Ovary (tissue), 9 donors: Measurements from ENCODE around the gene ZMIZ1. TPM values are rescaled to one million over a fixed set of nuclear protein-coding genes. Genes with fewer than 3 reads are reported as not detected.

ENCODE experiments used
- DNase-seq, 5 donors: peaks; one replicate each; pipeline ENCODE4 v3.0.0-alpha.2; 2019 to 2020
- H3K27ac ChIP-seq, 2 donors: fragments of 200-600 bp; one replicate each; pipeline versions ENCODE4 v1.5.1 to v1.8.0; 2019 to 2022
- H3K27me3 ChIP-seq: fragments of 200-600 bp; one replicate; pipeline ENCODE4 v1.8.0; 2022
- H3K36me3 ChIP-seq: fragments of 200-600 bp; sonication (generic); one replicate; pipeline ENCODE4 v1.5.1; 2019
- H3K4me1 ChIP-seq: one replicate; pipeline ENCODE4 v1.8.1; 2013; ENCODE audit warnings: mild to moderate bottlenecking, moderate library complexity; ENCODE audit not compliant: insufficient read depth
- H3K4me3 ChIP-seq: fragments of 200-600 bp; sonication (generic); one replicate; pipeline ENCODE4 v1.5.1; 2017
- H3K9me3 ChIP-seq, 2 donors: fragments of 200-600 bp in 1 of 2; sonication (generic) in 1 of 2; one replicate each; pipeline versions ENCODE4 v1.5.1 to v1.8.1; 2013 to 2019; ENCODE audit warnings: mild to moderate bottlenecking in 1 of 2, moderate library complexity in 1 of 2
- EP300 ChIP-seq: sonication (generic); formaldehyde crosslinking; IDR thresholded peaks from one replicate; pipeline ENCODE4 v1.6.1; 2017; ENCODE audit warnings: antibody characterized with exemption
- POLR2A ChIP-seq: fragments of 450-650 bp; IDR thresholded peaks from one replicate; pipeline ENCODE4 v1.6.1; 2017; ENCODE audit warnings: antibody characterized with exemption, mild to moderate bottlenecking, moderate library complexity
- WGBS, 3 donors: extraction: QIAGEN DNeasy Blood & Tissue Kit in 1 of 3; methylation state at CpG; one replicate each; pipeline versions ENCODE4 v1.1.5 to v1.1.7; 2013 to 2017; 5-methylcytosine and 5-hydroxymethylcytosine counted together
- intact Hi-C, 4 donors: fragments of 100-400 bp; cut with DNase I; formaldehyde crosslinking; loops; one replicate each; pipeline versions ENCODE4 v1.11.0 to v1.15.1; 2022 to 2023
- polyA plus RNA-seq, 2 donors: library from polyadenylated mRNA; stranded (reverse); fragments of 200-250 nt in 1 of 2; fragments of 350-450 nt in 1 of 2; fragmentation: Illumina TruSeq in 1 of 2; extraction: RNeasy Lipid Tissue Mini Kit (QIAGEN cat#74804) in 1 of 2; gene quantifications; one replicate each; pipeline ENCODE4 v1.2.3, GENCODE V29; 2013 to 2014
- total RNA-seq, 7 donors: library from RNA; depleted of rRNA in 2 of 7; stranded (reverse); fragments of >200 nt in 2 of 7; fragmentation: NEBNext Ultra II Directional in 3 of 7; extraction: Animal tissue kit (Norgen Biotek cat#: 25700) in 3 of 7; gene quantifications; one replicate each; pipeline versions ENCODE4 v1.1.0 to v1.2.4, GENCODE V29; 2016 to 2023
- TF ChIP-seq, protein P1 (sequence below), 3 donors: fragments of 450-650 bp in 2 of 3; fragments of 200-600 bp in 1 of 3; IDR thresholded peaks; one replicate each; pipeline versions ENCODE4 v1.5.1 to v1.8.0; 2016 to 2022; ENCODE audit warnings: antibody characterized with exemption in 3 of 3, mild to moderate bottlenecking in 1 of 3
- donor health status: DM: no; HTN: no; CAD: no; lungs with moderate emphysema.
- donor health status: DM: no; HTN: no; CAD: no.
- donor health status: Bipolar disorder and iron deficiency.
- donor health status: DM: yes; HTN: yes; CAD: no.
- donor health status: DM: no; HTN: no; CAD: no.
- donor health status: DM: yes; HTN: yes; CAD: no.

The ZMIZ1 gene
- total and polyA plus RNA-seq, 9 donors: 30.3 to 117 (median 69.1) TPM

DNA sequence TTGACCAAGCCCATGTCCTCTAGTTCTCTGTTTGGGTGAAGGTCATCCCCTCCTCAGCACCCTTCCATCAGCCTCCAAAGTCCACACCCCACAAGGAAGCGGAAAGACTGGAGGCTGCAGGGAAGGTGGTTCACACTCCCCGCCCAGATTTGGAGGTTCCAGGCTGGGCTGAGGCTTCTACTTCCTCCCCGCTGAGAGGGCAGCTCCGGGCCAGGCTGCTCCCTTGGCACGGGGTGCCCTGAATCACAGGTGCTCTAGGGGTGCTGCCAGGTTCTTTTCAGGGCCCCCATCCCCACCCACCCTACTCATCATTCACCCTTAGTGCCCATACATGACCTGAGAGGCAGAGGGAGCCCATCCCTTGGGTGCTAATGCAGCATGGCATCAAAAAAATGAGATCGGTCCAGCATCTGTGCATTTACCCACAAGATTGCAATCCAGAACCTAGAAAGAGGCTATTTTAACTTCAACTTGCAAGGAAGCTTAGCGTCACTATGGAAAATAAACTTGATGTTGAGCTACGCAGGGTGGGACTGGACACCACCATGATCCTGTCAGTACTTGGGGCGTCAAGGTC lies 47.3 kb upstream of the ZMIZ1 start:
- Histone ChIP-seq H3K36me3 (no peaks in the 10 kb centered on the region), H3K9me3 (no peaks in the 10 kb centered on the region), H3K27ac (no peak overlapping the region), H3K4me3 (no peak overlapping the region), H3K4me1 (peaks cover 13% of the 10 kb centered on the region), H3K27me3 (no peaks in the 10 kb centered on the region)
- intact Hi-C loops: no loop called here
- TF ChIP-seq POLR2A (no peak), EP300 (no peak)
- TF ChIP-seq, protein P1, sequence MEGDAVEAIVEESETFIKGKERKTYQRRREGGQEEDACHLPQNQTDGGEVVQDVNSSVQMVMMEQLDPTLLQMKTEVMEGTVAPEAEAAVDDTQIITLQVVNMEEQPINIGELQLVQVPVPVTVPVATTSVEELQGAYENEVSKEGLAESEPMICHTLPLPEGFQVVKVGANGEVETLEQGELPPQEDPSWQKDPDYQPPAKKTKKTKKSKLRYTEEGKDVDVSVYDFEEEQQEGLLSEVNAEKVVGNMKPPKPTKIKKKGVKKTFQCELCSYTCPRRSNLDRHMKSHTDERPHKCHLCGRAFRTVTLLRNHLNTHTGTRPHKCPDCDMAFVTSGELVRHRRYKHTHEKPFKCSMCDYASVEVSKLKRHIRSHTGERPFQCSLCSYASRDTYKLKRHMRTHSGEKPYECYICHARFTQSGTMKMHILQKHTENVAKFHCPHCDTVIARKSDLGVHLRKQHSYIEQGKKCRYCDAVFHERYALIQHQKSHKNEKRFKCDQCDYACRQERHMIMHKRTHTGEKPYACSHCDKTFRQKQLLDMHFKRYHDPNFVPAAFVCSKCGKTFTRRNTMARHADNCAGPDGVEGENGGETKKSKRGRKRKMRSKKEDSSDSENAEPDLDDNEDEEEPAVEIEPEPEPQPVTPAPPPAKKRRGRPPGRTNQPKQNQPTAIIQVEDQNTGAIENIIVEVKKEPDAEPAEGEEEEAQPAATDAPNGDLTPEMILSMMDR (IDR thresholded peaks at IDR 0.05): no peak
- peak in 2 of 5 donors; percentile 6 to 29 for DNase-seq
- WGBS, 3 donors: 89 to 96% (median 95%) methylated on average over 9 of the region's 9 CpGs

DNA sequence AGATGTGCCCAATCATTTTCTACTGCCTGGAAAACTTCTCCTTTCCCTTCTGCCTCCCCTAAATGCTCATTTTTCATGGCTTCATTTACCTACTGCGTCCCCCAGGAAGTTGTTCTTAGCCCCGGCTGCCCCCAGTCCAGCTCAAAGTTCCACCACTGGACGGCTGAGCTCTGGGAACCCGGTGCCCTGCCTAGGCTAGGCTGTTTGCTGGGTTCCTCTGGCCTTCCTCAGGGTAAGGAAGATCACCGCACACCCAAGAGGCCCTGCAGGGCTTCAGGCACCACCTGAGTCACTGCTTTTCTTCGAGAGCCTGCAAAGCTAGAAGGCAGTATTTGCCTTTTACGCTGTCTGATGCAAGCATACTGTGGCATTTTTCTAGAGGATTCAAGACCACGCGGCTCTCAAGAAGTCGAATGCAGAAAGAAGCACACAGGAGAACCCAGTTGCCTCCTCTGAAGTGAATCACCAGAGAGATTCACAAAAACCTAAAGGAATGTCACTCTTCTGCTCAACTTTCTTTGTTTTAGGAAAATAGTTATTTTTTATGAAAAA lies 46.7 kb upstream of the ZMIZ1 start:
- DNase-seq: peak in 1 of 5 donors; percentile 28
- no peaks in the 10 kb centered on the region for H3K9me3 ChIP-seq
- H3K4me1 ChIP-seq: peaks cover 13% of the 10 kb centered on the region
- no peaks in the 10 kb centered on the region for H3K36me3 ChIP-seq
- 94 to 96% (median 96%) methylated on average over 10 of the region's 10 CpGs for WGBS, 3 donors
- no peak overlapping the region for H3K27ac ChIP-seq
- TF ChIP-seq EP300: no peak
- no peak overlapping the region for H3K4me3 ChIP-seq
- intact Hi-C loops: no loop called here
- no peaks in the 10 kb centered on the region for H3K27me3 ChIP-seq

DNA sequence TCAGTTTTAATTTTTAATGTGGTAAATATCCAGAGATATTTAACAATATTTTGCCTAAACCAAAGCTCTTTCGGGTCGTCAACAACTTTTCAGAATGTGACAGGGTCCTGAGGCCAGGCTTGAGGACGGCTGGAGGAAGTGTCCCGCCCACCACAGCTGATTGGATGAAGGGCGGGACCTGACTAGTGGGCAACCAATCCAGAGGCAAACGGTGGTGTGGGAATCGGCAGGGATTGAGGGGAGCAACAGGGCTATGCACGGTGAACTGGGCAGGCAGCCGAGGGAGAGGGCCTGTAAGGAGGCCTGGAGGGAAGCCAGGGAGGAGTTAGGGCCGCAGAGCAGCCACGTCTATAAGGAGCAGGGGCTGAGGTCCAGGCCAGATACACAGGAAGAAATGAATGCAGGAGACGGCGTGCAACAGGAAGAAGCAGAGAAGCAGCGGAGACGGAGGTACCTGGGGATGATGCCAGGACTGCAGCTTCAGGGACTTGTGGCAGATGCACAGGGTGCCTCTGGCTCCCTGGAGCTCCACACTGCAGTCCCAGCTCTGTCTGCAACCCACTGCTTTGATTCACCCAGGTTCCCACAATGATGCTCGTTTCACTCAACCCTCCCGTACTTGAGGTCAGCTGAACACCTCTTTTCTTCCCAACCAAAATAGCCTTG lies 46.1 kb upstream of the ZMIZ1 start:
- H3K27ac ChIP-seq: no peak overlapping the region
- DNase-seq: peak; percentile 38 to 66 (median 51)
- no peak overlapping the region for H3K4me3 ChIP-seq
- no peaks in the 10 kb centered on the region for H3K36me3 ChIP-seq
- H3K27me3 ChIP-seq: no peaks in the 10 kb centered on the region
- TF ChIP-seq, protein P1 (IDR thresholded peaks at IDR 0.05): no peak
- TF ChIP-seq EP300 (no peak), POLR2A (no peak)
- intact Hi-C loops: no loop called here
- 26 to 48% (median 46%) methylated on average over 17 of the region's 17 CpGs for WGBS, 3 donors
- H3K9me3 ChIP-seq: no peaks in the 10 kb centered on the region
- peaks cover 13% of the 10 kb centered on the region for H3K4me1 ChIP-seq

DNA sequence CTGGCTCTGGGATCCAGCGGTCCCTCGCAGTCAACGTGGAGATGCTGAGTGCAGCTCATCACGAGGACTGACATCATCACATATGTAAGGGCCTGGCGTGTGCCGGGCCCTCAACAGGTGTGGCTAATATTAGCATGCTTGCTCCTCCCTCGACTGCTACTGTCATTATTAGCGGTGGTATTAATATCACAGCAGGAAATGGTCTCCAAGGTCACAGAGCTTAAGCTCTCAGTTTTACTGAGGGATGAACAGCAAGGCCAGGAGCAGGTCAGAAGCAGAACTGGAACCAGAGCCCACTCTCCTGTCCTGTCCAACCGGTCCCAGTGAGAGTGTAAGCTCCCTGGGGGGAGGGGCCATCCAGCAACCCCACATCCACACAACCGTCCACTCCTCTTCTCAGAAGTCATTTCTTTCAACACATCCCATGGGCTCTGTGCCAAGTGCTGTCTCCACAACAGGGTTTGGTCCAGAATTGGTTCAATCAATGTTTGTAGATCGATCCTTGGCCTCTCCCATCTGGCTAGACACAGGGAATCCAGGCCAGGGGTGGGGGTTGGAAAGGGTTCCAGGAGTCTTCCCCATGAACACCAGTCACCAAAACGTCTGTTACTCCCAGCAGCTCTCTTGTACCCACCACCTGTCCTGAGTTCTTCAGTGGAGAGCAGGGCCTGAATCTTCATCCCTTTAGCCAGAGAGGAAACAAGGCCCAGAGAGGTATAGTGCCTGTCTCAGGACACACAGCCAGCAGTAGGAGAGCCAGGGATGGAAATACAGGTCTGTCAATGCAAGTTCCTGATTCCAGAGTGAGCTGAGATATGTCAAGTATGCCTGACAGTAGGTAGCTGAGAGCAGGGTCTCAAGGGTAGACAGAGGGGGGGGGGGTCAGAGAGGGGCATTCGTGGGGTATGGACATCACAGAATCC lies 45.3 kb upstream of the ZMIZ1 start:
- Histone ChIP-seq H3K4me3 (no peak overlapping the region), H3K27ac (no peak overlapping the region), H3K27me3 (no peaks in the 10 kb centered on the region), H3K4me1 (peaks cover 13% of the 10 kb centered on the region), H3K9me3 (no peaks in the 10 kb centered on the region), H3K36me3 (no peaks in the 10 kb centered on the region)
- no peak for TF ChIP-seq POLR2A
- TF ChIP-seq, protein P1 (IDR thresholded peaks at IDR 0.05): no peak
- no peak for TF ChIP-seq EP300
- peak; percentile 40 to 74 (median 49) for DNase-seq
- intact Hi-C loops: no loop called here
- 29 to 65% (median 62%) methylated on average over 13 of the region's 13 CpGs for WGBS, 3 donors
